Measurements from ENCODE around the gene PDIA3. TPM values are rescaled to one million over a fixed set of nuclear protein-coding genes. Genes with fewer than 3 reads are reported as not detected.

PDIA3 gene
- total and polyA plus RNA-seq, 2 of the 13 experiments (the other 11 are each of a cell fraction or from before 2014, with no cell fraction given): 238 to 433 TPM

DNA sequence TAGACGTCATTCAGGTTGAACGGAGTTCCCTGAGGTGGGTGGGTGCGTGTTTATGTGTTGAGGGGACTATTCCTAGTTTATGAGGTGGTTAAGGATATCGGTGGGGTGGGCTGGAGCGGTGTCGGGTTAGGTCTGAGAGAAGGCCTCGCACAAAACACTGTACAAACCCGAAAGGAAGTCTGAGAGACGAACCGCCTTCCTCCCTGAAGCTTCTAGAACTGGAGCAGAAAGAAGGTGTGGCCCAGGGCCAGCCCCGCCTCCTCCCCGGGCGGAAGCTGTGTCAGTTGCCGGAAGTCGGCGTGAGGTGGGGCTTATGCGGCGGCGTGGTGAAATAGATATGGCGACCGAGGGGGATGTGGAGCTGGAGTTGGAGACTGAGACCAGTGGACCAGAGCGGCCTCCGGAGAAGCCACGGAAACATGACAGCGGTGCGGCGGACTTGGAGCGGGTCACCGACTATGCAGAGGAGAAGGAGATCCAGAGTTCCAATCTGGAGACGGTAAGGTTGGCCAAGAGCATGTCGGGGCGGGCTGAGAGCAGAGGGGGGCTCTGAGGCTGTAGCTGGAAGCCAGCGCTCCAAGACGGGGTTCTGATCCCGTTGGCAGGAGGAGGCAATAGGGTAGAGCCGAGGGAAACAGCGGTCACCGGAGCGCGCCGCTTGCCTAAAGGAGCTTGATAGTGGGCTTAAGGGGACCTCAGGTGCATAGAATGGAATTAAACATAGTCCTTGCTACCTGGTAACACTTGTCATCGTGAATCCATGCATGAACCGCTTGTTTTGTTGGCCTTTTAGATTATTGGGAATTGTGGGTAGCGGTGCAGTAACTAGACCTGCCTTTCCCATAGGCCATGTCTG is 54.3 kb downstream of the PDIA3 start, which contains the start of gene HYPK (continued):
- TF ChIP-seq, protein P1, sequence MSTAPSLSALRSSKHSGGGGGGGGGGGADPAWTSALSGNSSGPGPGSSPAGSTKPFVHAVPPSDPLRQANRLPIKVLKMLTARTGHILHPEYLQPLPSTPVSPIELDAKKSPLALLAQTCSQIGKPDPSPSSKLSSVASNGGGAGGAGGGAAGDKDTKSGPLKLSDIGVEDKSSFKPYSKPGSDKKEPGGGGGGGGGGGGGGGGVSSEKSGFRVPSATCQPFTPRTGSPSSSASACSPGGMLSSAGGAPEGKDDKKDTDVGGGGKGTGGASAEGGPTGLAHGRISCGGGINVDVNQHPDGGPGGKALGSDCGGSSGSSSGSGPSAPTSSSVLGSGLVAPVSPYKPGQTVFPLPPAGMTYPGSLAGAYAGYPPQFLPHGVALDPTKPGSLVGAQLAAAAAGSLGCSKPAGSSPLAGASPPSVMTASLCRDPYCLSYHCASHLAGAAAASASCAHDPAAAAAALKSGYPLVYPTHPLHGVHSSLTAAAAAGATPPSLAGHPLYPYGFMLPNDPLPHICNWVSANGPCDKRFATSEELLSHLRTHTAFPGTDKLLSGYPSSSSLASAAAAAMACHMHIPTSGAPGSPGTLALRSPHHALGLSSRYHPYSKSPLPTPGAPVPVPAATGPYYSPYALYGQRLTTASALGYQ (CRISPR knock-in tag; IDR thresholded peaks at IDR 0.05): no peak
- TF ChIP-seq ATF3 (CRISPR knock-in tag; IDR thresholded peaks at IDR 0.05) (no peak), BORCS8-MEF2B (CRISPR knock-in tag; IDR thresholded peaks at IDR 0.05) (peak; percentile 76; the same call in 1 of the 2 replicates), ATM (IDR thresholded peaks at IDR 0.05; ENCODE audit: borderline replicate concordance) (no peak), RORA (CRISPR knock-in tag; IDR thresholded peaks at IDR 0.05) (no peak), ASH2L (IDR thresholded peaks at IDR 0.05; ENCODE audit: insufficient read length, low read depth, low read length) (peak; percentile 75), SP2 (CRISPR knock-in tag; IDR thresholded peaks at IDR 0.05) (peak; percentile 68), GMEB1 (CRISPR knock-in tag; IDR thresholded peaks at IDR 0.05; ENCODE audit: borderline replicate concordance) (peak; percentile 79), ZNF230 (CRISPR knock-in tag; IDR thresholded peaks at IDR 0.05) (peak; percentile 41; the same call in 1 of the 2 replicates), MYC (CRISPR knock-in tag; IDR thresholded peaks at IDR 0.05; ENCODE audit: borderline replicate concordance) (peak; percentile 80), SMAD9 (CRISPR knock-in tag; IDR thresholded peaks at IDR 0.05) (no peak), ZNF253 (CRISPR knock-in tag; IDR thresholded peaks at IDR 0.05; ENCODE audit: borderline replicate concordance) (no peak), GABPB1 (CRISPR knock-in tag; IDR thresholded peaks at IDR 0.05) (peak; percentile 95), KDM6A (CRISPR knock-in tag; IDR thresholded peaks at IDR 0.05; ENCODE audit: low read depth) (no peak), POLR2AphosphoS2 (IDR thresholded peaks at IDR 0.05; ENCODE audit: low read depth, low read length) (peak; percentile 84; the same call in 1 of the 2 replicates), ZNF44 (CRISPR knock-in tag; IDR thresholded peaks at IDR 0.05) (0 out of 2 replicates have a peak, but pooled peaks have one; percentile 13), ZNF235 (CRISPR knock-in tag; IDR thresholded peaks at IDR 0.05; ENCODE audit: borderline replicate concordance) (peak; percentile 74; the same call in 1 of the 2 replicates), XRCC5 (optimal IDR thresholded peaks at IDR 0.05; ENCODE audit: low read length) (peak; percentile 17), MATR3 (CRISPR knock-in tag; IDR thresholded peaks at IDR 0.05) (no peak), ZNF792 (CRISPR knock-in tag; IDR thresholded peaks at IDR 0.05) (peak; percentile 58; the same call in 1 of the 2 replicates)
- TF ChIP-seq, protein P2, sequence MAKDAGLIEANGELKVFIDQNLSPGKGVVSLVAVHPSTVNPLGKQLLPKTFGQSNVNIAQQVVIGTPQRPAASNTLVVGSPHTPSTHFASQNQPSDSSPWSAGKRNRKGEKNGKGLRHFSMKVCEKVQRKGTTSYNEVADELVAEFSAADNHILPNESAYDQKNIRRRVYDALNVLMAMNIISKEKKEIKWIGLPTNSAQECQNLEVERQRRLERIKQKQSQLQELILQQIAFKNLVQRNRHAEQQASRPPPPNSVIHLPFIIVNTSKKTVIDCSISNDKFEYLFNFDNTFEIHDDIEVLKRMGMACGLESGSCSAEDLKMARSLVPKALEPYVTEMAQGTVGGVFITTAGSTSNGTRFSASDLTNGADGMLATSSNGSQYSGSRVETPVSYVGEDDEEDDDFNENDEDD (CRISPR knock-in tag; IDR thresholded peaks at IDR 0.05; ENCODE audit: borderline replicate concordance): peak; percentile 59; the same call in 1 of the 2 replicates

Data from HepG2 (cell line).